HG03571 (cell line): ENCODE results near the gene ANKRD2.
A peak's percentile ranks its signal among the peaks of the same experiment; 100 is the strongest.
"Not testable (repeated sequence)": the region's sequence is repeated elsewhere in the genome, so short reads cannot be mapped to it uniquely, and the experiment has no call there.

ENCODE experiments used
- ATAC-seq: cut with Tn5 transposase; IDR thresholded peaks from one replicate; pipeline ENCODE4 v1.9.1; 2021; ENCODE audit not compliant: unreplicated experiment

The ANKRD2 gene

GRCh38 chr10:97546456-97547270 is 25.9 kb upstream of the ANKRD2 start:
- ATAC-seq: no peak

GRCh38 chr10:97547271-97547600 is 25.3 kb upstream of the ANKRD2 start:
- ATAC-seq: no peak

DNA sequence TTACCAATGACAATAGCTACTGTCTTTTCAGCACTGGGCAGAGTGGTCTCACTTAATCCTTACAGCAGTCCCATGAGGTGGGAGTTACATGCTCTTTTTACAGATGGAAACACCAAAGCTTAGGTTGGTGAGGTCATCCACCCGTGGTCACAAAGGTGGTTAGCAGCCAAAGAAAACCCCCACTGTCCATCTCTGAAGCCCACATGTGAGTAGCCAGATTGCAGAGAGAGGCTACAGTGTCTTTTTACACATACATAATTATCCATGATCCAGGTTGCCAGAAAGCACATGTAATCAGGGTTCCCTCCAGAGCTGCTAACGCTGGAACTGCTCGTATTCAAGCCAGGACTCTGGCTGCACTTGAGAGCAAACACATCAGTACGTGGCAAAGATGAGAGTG is 24.6 kb upstream of the ANKRD2 start:
- no peak for ATAC-seq

- no peak for ATAC-seq
These were observed 23.6 kb upstream of the ANKRD2 start for GRCh38 chr10:97548828-97549455.

GRCh38 chr10:97549587-97550322 is 22.8 kb upstream of the ANKRD2 start:
- no peak for ATAC-seq

DNA sequence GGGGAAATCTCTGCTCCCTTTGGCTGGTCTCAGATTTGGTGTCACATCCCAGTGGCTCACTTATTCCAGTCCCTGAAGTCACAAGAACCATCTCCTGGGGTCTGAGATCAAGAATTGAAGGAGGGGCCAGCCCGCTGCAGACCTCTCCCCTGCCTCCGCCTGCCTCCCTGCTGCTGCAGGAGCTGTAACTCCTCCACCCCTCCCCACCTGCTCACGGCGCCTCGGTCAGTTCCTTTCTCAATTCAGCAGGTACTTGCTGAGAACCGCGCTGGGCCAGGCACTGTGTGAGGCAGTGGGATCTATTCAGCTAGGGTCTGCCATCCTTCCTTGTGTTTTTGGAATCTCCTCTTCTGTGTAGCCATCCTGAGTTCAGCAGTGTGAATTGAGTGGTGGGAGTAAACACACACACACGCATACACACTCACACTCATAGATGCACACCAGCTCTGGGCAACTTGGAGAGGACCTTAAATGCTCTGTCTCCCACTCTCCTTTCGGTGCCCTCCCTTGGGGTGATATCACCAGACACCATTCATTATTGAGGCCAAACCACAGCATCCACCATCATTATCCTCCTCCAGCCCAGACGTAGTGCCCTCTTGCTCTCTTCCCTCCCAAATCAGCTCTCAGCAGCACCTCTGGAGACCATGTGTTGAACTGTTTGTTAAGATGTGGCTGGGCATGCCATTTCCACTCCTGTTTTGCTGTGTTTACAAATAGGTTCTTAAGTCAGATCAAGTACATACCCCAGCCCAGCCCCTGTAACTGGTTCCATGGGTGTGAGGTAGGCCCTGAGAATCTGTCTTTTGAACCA is 22.0 kb upstream of the ANKRD2 start:
- ATAC-seq: no peak

DNA sequence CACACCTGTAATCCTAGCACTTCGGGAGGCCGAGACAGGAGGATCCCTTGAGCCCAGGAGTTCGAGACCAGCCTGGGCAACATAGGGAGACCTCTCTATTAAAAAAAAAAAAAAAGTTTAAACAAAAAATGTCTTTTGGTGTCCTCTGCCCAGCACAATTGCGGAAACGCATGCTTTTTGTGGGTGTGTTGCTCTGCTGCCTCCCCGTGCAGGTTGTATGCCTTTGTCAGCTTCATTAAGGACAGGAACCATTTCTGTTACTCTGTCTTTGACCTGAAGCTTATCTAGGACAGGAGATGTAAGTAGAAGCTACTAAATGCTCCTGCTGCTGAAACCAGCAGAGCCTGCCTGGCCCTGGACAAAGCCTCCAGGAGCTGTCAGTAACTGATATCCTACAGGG is 21.3 kb upstream of the ANKRD2 start:
- no peak for ATAC-seq

- peak; percentile 72 for ATAC-seq
These were observed 19.0 kb upstream of the ANKRD2 start for GRCh38 chr10:97553575-97554031.

DNA sequence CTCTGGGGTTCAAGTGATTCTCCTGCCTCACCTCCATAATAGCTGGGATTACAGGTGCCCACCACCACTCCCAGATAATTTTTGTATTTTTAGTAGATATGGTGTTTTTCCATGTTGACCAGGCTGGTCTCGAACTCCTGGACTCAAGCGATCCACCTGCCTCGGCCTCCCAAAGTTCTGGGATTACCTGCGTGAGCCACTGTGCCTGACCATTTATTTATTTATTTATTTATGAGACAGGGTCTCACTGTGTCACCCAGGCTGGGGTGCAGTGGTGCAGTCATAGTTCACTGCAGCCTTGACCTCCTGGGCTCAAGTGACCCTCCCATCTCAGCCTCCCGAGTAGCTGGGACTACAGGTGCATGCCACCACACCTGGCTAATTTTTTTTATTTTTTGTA is 18.2 kb upstream of the ANKRD2 start:
- not testable (repeated sequence) for ATAC-seq

GRCh38 chr10:97555541-97555940 is 17.0 kb upstream of the ANKRD2 start:
- not testable (repeated sequence) for ATAC-seq

DNA sequence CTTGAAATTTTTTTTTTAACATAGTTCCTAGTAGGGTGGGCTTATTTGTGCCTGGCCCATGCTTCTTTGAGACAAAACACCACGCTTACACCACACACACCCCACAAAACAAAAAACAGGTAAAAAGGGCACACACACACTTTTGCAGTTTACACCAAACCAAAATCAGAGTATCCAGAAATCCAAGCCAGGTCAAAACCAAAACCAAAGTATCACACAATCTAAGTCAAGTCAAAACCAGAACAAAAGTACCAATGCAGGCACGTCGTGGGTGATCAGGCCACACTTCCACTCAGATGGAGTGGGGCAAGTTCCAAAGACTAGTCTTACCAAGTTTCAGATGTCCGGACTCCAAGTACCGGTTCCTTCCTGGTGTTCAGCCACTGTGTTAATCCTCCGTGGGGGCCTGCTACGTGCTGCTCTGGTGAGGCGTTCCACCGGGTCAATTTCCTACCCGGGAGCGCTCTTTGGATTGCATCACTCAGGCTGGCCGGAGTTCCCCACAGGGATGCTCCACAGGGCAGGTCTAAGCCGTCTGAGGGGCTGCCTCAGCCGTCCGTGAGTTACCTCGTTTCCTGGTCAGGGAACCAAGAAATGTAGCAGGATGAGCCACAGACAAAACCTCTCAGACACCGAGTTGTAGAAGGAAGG is 11.7 kb upstream of the ANKRD2 start:
- not testable (repeated sequence) for ATAC-seq

- ATAC-seq: not testable (repeated sequence)
These were observed 11.0 kb upstream of the ANKRD2 start for GRCh38 chr10:97561386-97562077.

DNA sequence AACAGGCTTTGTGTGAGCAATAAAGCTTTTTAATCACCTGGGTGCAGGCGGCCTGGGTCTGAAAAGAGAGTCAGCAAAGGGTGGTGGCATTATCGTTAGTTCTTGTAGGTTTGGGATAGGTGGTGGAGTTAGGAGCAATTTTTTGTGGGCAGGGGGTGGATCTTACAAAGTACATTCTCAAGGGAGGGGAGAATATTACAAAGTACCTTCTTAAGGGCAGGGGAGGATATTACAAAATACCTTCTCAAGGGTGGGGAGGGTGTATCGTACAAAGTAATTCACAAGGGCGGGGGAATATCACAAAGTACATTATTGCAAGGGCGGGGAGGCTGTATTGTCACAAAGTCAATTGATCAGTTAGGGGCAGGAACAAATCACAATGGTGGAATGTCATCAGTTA is 10.2 kb upstream of the ANKRD2 start:
- not testable (repeated sequence) for ATAC-seq

GRCh38 chr10:97563337-97563736 is 9.2 kb upstream of the ANKRD2 start:
- ATAC-seq: no peak

GRCh38 chr10:97564776-97565175 is 7.8 kb upstream of the ANKRD2 start:
- no peak for ATAC-seq

GRCh38 chr10:97566336-97566996 is 6.1 kb upstream of the ANKRD2 start:
- ATAC-seq: no peak

- ATAC-seq: no peak
These were observed 4.7 kb upstream of the ANKRD2 start for GRCh38 chr10:97567891-97568290.

- ATAC-seq: no peak
These were observed 2.3 kb upstream of the ANKRD2 start for GRCh38 chr10:97570146-97570788.
